GM18907 (cell line): ENCODE results near the gene PNPLA3.

Source experiments
- ATAC-seq: cut with Tn5 transposase; IDR thresholded peaks from one replicate; pipeline ENCODE4 v1.9.1; 2021; ENCODE audit warnings: mild to moderate bottlenecking, moderate library complexity; ENCODE audit not compliant: unreplicated experiment

Gene PNPLA3

DNA sequence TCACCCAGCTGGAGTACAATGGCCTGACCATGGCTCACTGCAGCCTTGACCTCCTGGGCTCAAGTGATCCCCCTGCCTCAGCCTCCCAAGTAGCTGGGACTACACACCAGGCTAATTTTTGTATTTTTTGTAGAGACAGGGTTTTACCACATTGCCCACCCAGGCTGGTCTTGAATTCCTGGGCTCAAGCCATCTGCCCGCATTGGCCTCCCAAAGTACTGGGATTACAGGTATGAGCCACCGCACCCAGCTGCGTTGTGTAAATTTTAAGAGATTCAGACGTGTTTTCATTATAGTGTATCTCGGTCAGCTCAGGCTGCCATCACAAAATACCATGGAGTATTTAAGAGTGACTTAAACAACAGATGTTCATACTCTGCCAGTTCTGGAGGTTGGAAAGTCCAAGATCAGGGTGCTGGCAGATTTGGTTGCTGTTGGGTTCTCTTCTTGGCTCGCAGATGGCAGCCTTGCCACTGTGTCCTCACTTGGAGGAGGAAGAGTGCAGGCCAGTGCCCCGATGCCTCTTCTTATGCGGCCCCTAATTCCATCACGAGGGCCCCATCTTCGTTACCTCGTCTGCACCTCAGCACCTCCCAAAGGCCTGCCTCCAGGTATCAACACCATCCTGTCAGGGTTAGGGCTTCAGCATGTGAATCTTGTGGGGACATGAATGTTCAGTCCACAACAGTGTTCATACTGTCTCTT is 67.9 kb downstream of the PNPLA3 start:
- ATAC-seq, result no peak

DNA sequence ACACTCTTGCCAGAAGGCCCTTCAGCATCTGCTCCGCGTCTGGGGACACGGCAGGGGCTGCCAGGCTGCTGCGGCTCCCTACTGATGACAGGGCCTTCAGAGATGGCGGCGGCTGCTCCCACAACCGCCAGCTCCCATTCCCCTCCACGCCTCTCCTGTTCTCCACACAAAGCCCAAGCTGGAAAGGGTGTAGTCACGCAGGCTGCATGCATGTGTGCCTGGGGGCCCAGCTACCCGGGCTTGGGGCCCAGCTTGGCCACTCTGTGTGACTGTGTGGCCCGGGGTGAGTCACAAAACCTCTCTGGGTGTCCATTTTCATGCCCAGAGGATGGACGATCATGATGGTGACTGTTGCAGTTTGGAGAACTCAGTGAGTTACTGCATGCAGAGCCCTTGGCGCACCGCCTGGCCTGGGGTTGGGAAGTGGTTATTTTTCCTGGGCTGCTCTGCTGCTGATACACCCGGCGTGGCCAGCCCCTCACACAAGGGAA is 68.8 kb downstream of the PNPLA3 start:
- ATAC-seq, result no peak

DNA sequence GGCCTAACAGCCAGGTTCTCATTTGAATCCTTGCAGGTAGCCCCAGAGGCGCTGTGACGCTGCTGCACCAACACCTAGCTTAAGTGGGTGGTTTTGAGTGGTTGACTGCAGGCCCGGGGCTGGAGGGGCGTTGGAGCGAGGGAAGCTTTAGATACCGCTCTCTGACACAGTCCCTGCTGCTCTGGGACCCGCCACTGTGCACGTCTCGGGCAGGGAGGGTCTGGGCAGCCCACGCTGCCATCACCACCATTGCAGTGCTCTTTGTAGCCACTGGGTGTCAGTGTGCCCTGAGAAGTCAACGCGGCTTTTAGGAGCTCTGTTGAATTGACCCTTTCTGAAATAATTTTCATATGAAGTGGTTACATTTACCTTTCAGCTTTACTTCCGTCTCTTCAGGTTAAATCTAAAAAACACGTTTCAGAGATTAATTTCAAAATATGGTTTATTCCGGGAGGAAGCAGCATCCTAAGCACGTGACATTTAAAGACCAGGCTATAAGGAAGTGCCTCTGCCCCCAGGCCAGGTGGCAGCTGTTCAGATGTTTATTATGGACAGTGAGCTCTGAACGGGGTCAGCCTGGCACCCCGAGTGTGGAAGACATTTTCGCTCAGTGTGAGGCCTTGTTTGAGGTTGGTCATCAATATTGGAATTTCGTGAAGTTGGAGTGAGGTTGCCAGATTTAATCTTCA is 69.6 kb downstream of the PNPLA3 start:
- ATAC-seq, result no peak

DNA sequence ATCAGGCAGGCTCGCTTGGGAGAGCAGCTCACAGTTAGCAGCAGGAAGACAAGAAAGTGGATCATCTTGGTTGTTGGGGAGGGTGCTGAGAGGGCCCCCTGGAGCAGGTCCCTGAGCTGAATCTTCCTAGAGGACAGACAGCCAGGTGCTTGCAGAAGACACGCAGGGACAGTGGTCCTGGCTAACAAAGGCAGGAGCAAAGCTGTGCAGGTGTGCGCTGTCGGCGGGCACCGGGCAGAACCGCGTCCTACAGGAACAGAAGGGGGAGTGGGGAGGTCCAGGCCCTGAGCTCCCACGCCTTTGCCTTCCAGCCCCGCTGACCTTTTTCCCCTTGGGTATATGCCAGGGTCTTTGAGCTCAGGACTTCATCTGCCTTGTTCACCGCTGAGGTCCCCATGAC is 70.4 kb downstream of the PNPLA3 start:
- no peak for ATAC-seq

DNA sequence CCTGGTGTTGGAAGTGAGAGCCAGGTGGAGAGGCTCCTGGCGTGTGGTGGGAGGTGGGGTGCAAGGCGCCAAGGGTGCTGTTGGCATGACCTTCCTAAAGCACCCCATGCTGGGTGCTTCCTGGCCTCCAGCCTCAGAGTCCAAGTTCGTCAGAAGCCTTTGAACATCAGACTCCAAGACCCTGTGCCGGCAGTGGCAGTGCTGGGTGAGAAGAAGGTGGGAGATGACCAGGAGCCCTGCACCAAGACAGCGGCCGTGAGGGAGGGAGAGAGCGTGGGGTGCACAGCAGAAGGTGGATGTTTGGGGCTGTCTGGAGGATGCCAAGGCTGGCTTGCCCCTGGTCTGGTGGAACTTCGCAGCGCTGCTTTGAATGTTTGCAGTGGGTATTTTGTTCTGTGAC is 70.8 kb downstream of the PNPLA3 start:
- ATAC-seq, result no peak

DNA sequence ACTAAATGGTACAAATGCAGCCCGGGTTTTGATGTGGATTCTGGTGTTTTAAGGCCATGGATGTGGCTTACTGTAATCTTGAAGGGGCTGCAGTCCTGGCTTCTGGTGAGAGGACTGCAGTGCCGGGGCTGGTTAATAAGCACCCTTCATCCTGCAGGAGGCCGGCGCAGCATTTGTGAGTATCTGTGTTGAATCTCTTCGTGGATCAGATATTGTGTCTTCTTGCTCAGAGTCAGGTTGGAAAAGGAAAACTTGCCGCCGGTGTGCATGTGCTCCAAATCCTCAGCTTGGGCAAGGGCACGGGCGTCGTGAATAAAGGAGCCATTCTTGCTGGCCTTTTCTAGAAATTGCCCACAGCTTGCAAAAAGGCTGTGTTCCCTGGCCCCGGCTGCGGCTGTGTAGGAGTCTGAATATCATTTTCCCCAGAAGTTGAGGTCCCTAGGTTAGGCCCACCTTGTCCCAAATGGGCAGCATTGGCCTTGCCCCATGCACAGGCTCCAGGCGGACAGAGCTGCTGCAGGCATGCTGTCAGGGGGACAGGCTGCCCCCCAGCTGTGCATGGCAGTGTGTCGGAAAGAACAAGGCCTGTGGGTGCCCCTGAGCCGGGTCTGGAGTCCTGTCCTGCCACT is 71.6 kb downstream of the PNPLA3 start:
- ATAC-seq, result peak; percentile 19

DNA sequence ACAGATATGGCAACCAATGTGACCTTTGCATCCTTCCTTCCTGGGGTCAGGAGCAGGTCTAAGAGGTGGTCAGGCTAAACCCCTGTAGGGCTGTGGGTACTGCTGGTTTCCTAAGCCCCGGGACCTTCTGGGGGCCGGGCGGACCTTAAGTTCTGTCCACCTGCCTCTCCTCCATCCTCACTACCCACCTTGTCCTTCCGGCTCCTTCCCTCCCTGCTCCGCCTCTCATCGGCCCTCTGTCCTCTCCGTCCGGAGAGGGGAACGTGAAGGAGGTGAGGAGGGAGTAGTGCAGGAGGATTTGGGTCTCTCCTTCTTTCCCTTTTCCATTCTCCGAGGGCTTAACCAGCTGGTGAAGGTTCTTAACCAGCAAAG is 72.2 kb downstream of the PNPLA3 start:
- peak; percentile 18 for ATAC-seq

DNA sequence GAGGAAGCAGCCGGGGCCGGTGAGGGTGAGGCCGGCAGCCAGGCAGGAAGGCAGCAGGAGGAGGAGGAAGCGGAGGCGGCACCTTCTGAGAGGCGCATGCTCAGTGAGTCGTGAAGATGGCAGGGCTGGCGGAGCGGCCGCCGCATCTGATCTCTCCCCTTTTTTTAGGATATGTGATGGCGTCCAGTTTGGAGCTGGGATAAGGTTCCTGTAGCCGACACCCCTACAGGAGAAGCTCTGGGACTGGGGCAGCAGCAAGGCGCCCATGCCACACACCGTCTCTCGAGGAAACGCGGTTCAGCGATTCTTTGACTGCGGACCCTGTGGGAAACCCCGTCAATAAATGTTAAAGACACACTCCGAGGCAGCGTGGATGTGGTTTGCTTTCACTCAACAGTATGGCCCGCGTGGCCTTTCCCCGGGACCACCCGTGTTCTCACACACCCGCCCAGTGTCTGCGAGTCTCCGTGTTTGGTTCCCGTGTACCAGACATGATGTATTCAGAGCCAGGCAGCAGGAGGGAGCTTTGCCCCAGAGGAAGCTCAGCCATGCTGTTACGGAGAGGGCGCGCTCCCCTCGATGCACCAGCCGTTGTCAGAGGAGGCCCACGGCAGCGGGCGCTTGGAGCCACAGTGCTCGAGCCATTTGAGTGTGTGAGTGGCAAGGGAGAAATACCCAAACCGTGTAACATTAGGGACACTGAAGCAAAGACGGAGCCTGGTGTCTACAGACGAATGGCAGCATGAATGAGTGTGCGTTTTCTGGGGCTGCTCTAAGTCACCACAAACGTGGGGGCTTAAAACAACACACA is 72.8 kb downstream of the PNPLA3 start:
- ATAC-seq, result peak; percentile 61

DNA sequence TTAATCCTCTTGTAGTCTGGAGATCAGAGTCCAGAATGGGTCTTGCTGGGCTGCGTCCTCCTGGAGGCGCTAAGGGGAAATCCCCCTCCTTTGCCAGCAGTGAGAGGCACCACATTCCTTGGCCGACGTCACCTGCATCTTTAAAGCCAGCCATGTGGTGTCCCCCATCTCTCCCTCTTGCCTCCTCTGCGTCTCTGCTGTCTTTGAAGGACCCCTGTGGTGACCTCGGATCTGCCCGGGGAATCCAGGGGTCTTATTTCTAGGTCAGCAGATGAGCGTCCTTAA is 73.3 kb downstream of the PNPLA3 start:
- no peak for ATAC-seq
